HG02884 (cell line): ENCODE measurements around the gene RPS6KA1.
A peak's percentile ranks its signal among the peaks of the same experiment; 100 is the strongest.
"Not testable (repeated sequence)": the region's sequence is repeated elsewhere in the genome, so short reads cannot be mapped to it uniquely, and the experiment has no call there.

Experiments used
- ATAC-seq: cut with Tn5 transposase; IDR thresholded peaks from one replicate; pipeline ENCODE4 v1.9.1; 2021; ENCODE audit warnings: mild to moderate bottlenecking, moderate library complexity; ENCODE audit not compliant: unreplicated experiment

The RPS6KA1 gene

GRCh38 chr1:26529655-26530409 is at the start of gene RPS6KA1:
TSS of gene RPS6KA1 (plus strand) at chr1:26529761. CDS start at chr1:26529921, 160 bp downstream.
- peak; percentile 78 for ATAC-seq

GRCh38 chr1:26482921-26483320 is 46.6 kb upstream of the RPS6KA1 start:
- ATAC-seq = no peak

GRCh38 chr1:26483980-26484379 is 45.6 kb upstream of the RPS6KA1 start:
- no peak for ATAC-seq

GRCh38 chr1:26490155-26490554 is 39.4 kb upstream of the RPS6KA1 start:
- ATAC-seq = no peak

- ATAC-seq = no peak
These were observed 36.3 kb upstream of the RPS6KA1 start for GRCh38 chr1:26493267-26493666.

- no peak for ATAC-seq
These were observed 35.6 kb upstream of the RPS6KA1 start for GRCh38 chr1:26493938-26494337.

- ATAC-seq = no peak
These were observed 32.7 kb upstream of the RPS6KA1 start for GRCh38 chr1:26496861-26497260.

GRCh38 chr1:26498894-26499293 is 30.7 kb upstream of the RPS6KA1 start:
- no peak for ATAC-seq

GRCh38 chr1:26500488-26501175 is 28.9 kb upstream of the RPS6KA1 start:
- peak; percentile 59 for ATAC-seq

GRCh38 chr1:26510711-26511110 is 18.9 kb upstream of the RPS6KA1 start:
- ATAC-seq = not testable (repeated sequence)

GRCh38 chr1:26515836-26516235 is 13.7 kb upstream of the RPS6KA1 start:
- ATAC-seq = not testable (repeated sequence)

GRCh38 chr1:26516987-26517765 is 12.4 kb upstream of the RPS6KA1 start:
- ATAC-seq = no peak

GRCh38 chr1:26517766-26518049 is 11.9 kb upstream of the RPS6KA1 start:
- no peak for ATAC-seq

GRCh38 chr1:26518355-26518754 is 11.2 kb upstream of the RPS6KA1 start:
- ATAC-seq = no peak

- no peak for ATAC-seq
These were observed 9.2 kb upstream of the RPS6KA1 start for GRCh38 chr1:26520339-26520738.

- ATAC-seq = no peak
These were observed 7.9 kb upstream of the RPS6KA1 start for GRCh38 chr1:26521669-26522030.

- no peak for ATAC-seq
These were observed 7.5 kb upstream of the RPS6KA1 start for GRCh38 chr1:26522073-26522472.

- ATAC-seq = no peak
These were observed 5.4 kb upstream of the RPS6KA1 start for GRCh38 chr1:26524181-26524580.

GRCh38 chr1:26526287-26526686 is 3.3 kb upstream of the RPS6KA1 start:
- no peak for ATAC-seq

GRCh38 chr1:26529405-26529654 is 231 bp upstream of the RPS6KA1 start:
- no peak for ATAC-seq

GRCh38 chr1:26530410-26530894 is 891 bp downstream of the RPS6KA1 start:
- no peak for ATAC-seq
